Left renal pelvis (tissue), 4 donors: ENCODE data around the gene E2F1. TPM values are rescaled to one million over a fixed set of nuclear protein-coding genes. Genes with fewer than 3 reads are reported as not detected.
"Not testable (repeated sequence)": the region's sequence is repeated elsewhere in the genome, so short reads cannot be mapped to it uniquely, and the experiment has no call there.

Source experiments
- DNase-seq, 4 donors: peaks; one replicate each; pipeline ENCODE4 v3.0.0-alpha.2; 2013; ENCODE audit warnings: low read depth in 4 of 4, low spot score in 3 of 4
- polyA plus RNA-seq, 4 donors: library from polyadenylated mRNA; unstranded; fragments of 120-200 nt; gene quantifications; one replicate each; pipeline ENCODE4 v1.2.1, GENCODE V29; 2013; ENCODE audit not compliant: insufficient read length in 4 of 4

The E2F1 gene
- polyA plus RNA-seq, 4 donors: 9.8 to 14.2 (median 11.7) TPM

DNA sequence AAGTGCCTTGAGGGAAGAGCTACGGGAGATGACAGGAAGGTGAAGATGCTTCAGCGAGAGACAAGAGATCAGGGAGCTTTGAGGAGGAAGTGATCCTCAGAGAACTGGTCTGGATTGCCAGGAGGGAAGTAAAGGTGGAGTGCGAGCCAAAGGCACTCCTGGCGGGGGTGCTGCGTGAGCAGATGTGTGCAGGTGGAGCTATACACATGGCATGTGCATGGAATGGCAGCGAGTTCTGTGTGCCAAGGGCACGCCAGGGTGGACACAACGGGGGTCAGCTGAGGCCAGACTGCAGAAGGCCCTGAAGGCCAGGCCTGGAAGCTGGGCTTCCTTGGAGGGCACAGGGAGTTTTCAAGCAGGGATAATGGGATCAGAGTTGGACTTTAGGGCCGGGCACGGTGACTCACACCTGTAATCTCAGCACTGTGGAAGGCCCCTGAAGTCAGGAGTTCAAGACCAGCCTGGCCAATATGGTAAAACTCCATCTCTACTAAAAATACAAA is 27.7 kb upstream of the E2F1 start:
- DNase-seq: no peak

GRCh38 chr20:33711446-33711738 is 25.2 kb upstream of the E2F1 start:
- DNase-seq: no peak

DNA sequence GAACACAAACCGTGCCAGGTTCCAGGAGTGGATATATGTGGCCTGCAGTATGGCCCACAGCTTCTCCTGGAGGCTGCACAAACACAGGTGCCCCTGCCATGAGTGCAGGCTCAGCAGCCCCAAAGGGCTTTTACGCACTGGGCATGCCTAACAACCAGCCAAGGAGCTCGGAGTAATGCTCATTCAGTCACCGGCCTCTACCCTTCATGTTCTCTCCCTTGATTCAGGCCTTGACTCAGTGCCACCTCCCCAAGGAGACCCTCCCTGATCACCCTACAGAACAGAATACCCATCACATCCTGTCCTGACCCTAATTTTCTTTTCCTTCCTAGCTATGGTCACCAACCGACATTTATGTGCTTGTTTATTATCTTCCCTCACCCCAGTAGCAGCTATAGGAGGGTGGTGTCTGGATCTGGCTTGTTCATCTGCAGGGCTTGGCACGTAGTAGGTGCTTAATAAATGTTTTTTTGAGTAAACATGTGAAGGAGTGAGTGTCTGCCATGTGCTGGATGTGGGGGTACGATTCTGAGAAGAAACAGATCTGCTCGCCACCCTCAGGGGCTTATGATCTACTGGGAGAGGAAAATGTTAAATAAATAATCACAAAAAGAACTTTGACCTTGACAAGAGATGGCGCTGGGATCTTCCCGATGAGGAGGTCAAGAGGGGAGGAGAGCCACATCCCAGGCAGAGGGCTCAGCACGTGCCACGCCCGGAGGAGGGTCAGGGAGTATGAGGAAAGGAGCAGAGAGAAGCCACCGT is 24.7 kb upstream of the E2F1 start:
- DNase-seq: no peak

DNA sequence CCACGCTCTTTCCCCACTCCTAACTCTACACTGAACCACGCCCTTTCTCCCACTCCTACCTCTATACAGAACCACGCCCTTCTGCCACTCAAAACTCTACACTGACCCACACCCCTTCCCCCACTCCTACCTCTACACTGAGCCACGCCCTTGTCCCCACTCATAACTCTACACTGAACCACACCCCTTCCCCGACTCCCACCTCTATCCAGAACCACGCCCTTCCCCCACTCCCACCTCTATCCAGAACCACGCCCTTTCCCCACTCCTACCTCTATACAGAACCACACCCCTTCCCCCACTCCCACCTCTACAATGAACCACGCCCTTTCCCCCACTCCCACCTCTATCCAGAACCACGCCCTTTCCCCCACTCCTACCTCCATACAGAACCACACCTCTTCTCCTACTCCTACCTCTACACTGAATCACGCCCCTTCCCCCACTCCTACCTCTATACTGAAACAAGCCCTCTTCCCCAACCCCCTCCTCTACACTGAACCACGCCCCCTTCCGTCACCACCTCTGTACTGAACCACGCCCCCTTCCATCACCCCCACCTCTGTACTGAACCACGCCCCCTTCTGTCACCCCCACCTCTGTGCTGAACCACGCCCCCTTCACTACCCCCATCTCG is 23.8 kb upstream of the E2F1 start:
- DNase-seq: no peak

GRCh38 chr20:33709398-33709797 is 23.2 kb upstream of the E2F1 start:
- DNase-seq: no peak

GRCh38 chr20:33707668-33708067 is 21.5 kb upstream of the E2F1 start:
- no peak for DNase-seq

- DNase-seq: no peak
These were observed 18.2 kb upstream of the E2F1 start for GRCh38 chr20:33704197-33704924.

- DNase-seq: no peak
These were observed 17.4 kb upstream of the E2F1 start for GRCh38 chr20:33703498-33704137.

DNA sequence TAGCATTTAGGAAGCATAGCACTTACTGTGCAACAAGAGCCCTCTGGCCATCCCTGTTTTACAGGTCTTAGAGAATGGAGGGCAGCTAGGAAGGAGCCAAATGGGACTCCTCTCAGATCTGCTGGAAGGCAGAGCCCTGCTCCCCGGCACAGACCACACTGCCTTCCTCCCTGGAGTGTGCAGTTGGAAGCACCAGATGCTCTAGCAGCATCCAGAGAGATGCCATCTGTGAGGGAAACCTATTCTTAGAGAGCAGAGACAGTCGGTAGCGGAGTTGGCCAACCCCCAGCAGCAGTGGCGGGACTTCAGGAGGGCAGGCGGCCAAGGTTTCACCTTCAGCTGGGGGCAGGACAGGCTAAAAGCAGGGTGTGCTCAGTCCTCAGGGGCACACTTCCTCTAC is 16.7 kb upstream of the E2F1 start:
- no peak for DNase-seq

GRCh38 chr20:33701629-33702450 is 15.7 kb upstream of the E2F1 start:
- DNase-seq: no peak

GRCh38 chr20:33700696-33701441 is 14.7 kb upstream of the E2F1 start:
- not testable (repeated sequence) for DNase-seq

DNA sequence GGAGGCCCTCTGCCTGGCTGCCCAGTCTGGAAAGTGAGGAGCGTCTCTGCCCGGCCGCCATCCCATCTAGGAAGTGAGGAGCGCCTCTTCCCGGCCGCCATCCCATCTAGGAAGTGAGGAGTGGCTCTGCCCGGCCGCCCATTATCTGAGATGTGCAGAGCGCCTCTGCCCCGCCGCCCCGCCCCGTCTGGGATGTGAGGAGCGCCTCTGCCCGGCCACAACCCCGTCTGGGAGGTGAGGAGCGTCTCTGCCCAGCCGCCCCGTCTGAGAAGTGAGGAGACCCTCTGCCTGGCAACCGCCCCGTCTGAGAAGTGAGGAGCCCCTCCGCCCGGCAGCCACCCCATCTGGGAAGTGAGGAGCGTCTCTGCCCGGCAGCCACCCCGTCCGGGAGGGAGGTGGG is 12.8 kb upstream of the E2F1 start:
- DNase-seq: not testable (repeated sequence)

DNA sequence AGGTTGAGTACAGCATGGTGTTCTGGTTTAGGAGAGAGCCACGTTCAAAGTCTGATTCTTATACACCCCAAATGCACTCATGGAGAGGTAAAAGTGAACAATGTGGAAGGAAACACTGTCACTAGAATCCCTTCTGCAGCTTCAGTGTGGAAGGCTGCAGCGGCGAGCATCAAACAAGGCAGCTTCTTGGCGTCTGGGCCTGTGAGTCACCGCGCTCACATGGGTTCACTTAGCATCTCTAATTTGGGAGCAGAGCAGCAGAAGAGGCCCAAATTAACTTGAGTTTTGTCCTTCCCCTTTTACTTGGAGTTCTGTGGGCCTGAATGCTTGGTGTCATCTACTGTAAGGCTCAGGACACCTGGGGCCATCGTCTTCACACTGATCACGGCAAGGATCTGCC is 10.9 kb upstream of the E2F1 start:
- no peak for DNase-seq

GRCh38 chr20:33696448-33696847 is 10.3 kb upstream of the E2F1 start:
- DNase-seq: no peak

- no peak for DNase-seq
These were observed 8.4 kb upstream of the E2F1 start for GRCh38 chr20:33694639-33695012.

- DNase-seq: no peak
These were observed 7.8 kb upstream of the E2F1 start for GRCh38 chr20:33693741-33694638.

DNA sequence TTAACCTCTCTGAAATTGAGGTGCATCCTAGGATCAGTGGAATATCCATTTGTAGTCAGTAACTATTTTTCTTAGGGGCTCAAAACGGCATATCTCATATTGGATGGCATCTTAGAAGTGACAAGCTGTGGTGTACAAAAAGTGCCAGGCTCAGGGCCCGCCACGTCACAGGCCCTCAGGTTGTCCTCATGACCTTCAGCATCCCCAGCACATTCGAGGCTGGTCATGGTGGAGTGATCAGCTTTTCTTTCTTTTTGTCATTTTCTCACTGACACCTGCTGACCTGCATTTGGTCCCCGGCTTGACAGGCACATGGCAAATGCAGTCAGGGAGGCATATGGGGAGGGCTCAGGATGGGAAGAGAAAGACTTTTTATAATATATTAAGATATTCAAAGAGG is 7.1 kb upstream of the E2F1 start:
- DNase-seq: no peak

DNA sequence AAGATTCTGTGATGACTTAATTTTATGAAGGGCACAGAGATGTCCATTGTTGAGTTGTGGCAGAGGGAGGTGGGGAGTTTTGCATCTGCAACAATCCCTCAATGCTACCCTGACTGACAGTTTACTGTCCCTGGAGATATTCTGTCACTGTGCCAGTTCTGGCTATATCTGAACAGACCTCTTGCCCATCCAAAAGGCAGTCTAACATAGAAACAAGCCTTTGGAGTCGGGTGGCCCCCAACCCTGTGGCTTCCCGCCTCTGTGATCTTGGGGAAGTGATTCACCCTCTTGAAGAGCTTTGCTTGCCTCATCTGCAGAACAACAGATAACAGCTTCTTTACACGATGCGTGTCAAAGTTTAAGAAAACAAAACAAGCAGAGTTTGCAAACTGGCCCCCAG is 3.8 kb upstream of the E2F1 start:
- no peak for DNase-seq

GRCh38 chr20:33689493-33689892 is 3.3 kb upstream of the E2F1 start:
- no peak for DNase-seq
